GM19043 (cell line): ENCODE measurements around the gene TCF4.

Source experiments
- ATAC-seq: cut with Tn5 transposase; IDR thresholded peaks from one replicate; pipeline ENCODE4 v1.9.1; 2021; ENCODE audit warnings: low read depth; ENCODE audit not compliant: unreplicated experiment

TCF4 gene

GRCh38 chr18:55588111-55588869 lies at the start of gene TCF4:
Gene TCF4 (minus strand): TSS chr18:55588192. CDS start chr18:55587116, 1,076 bp downstream.
- no peak for ATAC-seq

- ATAC-seq, result no peak
Observed at GRCh38 chr18:55637204-55637603, 49.2 kb upstream of the TCF4 start.

GRCh38 chr18:55635439-55635838 lies 47.4 kb upstream of the TCF4 start:
- no peak for ATAC-seq

- ATAC-seq, result no peak
Observed at GRCh38 chr18:55634545-55634944, 46.6 kb upstream of the TCF4 start.

- no peak for ATAC-seq
Observed at GRCh38 chr18:55633032-55633431, 45.0 kb upstream of the TCF4 start.

- no peak for ATAC-seq
Observed at GRCh38 chr18:55629133-55629532, 41.1 kb upstream of the TCF4 start.

- ATAC-seq, result no peak
Observed at GRCh38 chr18:55627007-55627406, 39.0 kb upstream of the TCF4 start.

- ATAC-seq, result no peak
Observed at GRCh38 chr18:55625901-55626300, 37.9 kb upstream of the TCF4 start.

- ATAC-seq, result no peak
Observed at GRCh38 chr18:55623626-55624025, 35.6 kb upstream of the TCF4 start.

GRCh38 chr18:55610506-55610905 lies 22.5 kb upstream of the TCF4 start:
- ATAC-seq, result no peak

GRCh38 chr18:55609160-55609825 lies 21.3 kb upstream of the TCF4 start:
- no peak for ATAC-seq

GRCh38 chr18:55608497-55608896 lies 20.5 kb upstream of the TCF4 start:
- ATAC-seq, result no peak

- ATAC-seq, result no peak
Observed at GRCh38 chr18:55607773-55608172, 19.8 kb upstream of the TCF4 start.

GRCh38 chr18:55605733-55606338 lies 17.8 kb upstream of the TCF4 start:
- peak; percentile 84 for ATAC-seq

- ATAC-seq, result no peak
Observed at GRCh38 chr18:55603775-55604174, 15.8 kb upstream of the TCF4 start.

GRCh38 chr18:55593888-55594287 lies 5.9 kb upstream of the TCF4 start:
- no peak for ATAC-seq

GRCh38 chr18:55592572-55592971 lies 4.6 kb upstream of the TCF4 start:
- ATAC-seq, result no peak

- no peak for ATAC-seq
Observed at GRCh38 chr18:55592106-55592505, 4.1 kb upstream of the TCF4 start.

- ATAC-seq, result peak; percentile 72
Observed at GRCh38 chr18:55589625-55590291, 1.8 kb upstream of the TCF4 start.

GRCh38 chr18:55588870-55589595 lies 1.0 kb upstream of the TCF4 start:
- no peak for ATAC-seq
